Left ventricle myocardium inferior (tissue), 1 donor: ENCODE results near the gene OTULIN. TPM values are rescaled to one million over a fixed set of nuclear protein-coding genes. Genes with fewer than 3 reads are reported as not detected.

Experiments used
- DNase-seq: peaks from one replicate; pipeline ENCODE4 v3.0.0-alpha.2; 2020
- H3K27ac ChIP-seq: fragments of 200-600 bp; replicated peaks from 2 replicates; pipeline ENCODE4 v1.8.0; 2021
- H3K27me3 ChIP-seq: fragments of 200-600 bp; 2 replicates; pipeline ENCODE4 v1.8.0; 2021; ENCODE audit warnings: low read depth
- H3K36me3 ChIP-seq: fragments of 200-600 bp; 2 replicates; pipeline ENCODE4 v1.8.0; 2021
- H3K4me1 ChIP-seq: fragments of 200-600 bp; 2 replicates; pipeline ENCODE4 v1.8.0; 2021
- H3K4me3 ChIP-seq: fragments of 200-600 bp; 2 replicates; pipeline ENCODE4 v1.8.0; 2021; ENCODE audit warnings: mild to moderate bottlenecking, moderate library complexity
- H3K9me3 ChIP-seq: fragments of 200-600 bp; replicated peaks from 2 replicates; pipeline ENCODE4 v1.8.0; 2021
- CTCF ChIP-seq: fragments of 200-600 bp; IDR thresholded peaks from 2 replicates; pipeline ENCODE4 v1.8.0; 2021; ENCODE audit warnings: antibody characterized with exemption, mild to moderate bottlenecking, borderline replicate concordance
- intact Hi-C: fragments of 100-400 bp; cut with micrococcal nuclease; formaldehyde crosslinking; loops from one replicate; pipeline ENCODE4 v1.11.0; 2022
- total RNA-seq: library from RNA; stranded (reverse); fragmentation: NEBNext Ultra II Directional; extraction: Animal tissue kit (Norgen Biotek cat#: 25700); gene quantifications from one replicate; pipeline ENCODE4 v1.2.1, GENCODE V29; 2021
- donor health status: DM: no; HTN: yes; CAD: no; lungs with severe emphysema.

The OTULIN gene
- total RNA-seq, 1 donor from 2014 or later, result 22.7 TPM

- TF ChIP-seq CTCF, result no peak
- no peak overlapping the region for H3K27ac ChIP-seq
- no peaks in the 10 kb centered on the region for H3K9me3 ChIP-seq
- H3K4me1 ChIP-seq, result no peaks in the 10 kb centered on the region
- DNase-seq, result no peak
- H3K4me3 ChIP-seq, result no peak overlapping the region
- intact Hi-C loops, result no loop called here
- H3K27me3 ChIP-seq, result no peaks in the 10 kb centered on the region
- no peaks in the 10 kb centered on the region for H3K36me3 ChIP-seq
These were observed 9.3 kb upstream of the OTULIN start for GRCh38 chr5:14655146-14655741.

- no peak for TF ChIP-seq CTCF
- no peaks in the 10 kb centered on the region for H3K9me3 ChIP-seq
- H3K36me3 ChIP-seq, result no peaks in the 10 kb centered on the region
- no peak for DNase-seq
- no peak overlapping the region for H3K27ac ChIP-seq
- H3K27me3 ChIP-seq, result no peaks in the 10 kb centered on the region
- intact Hi-C loops, result no loop called here
- H3K4me1 ChIP-seq, result no peaks in the 10 kb centered on the region
- H3K4me3 ChIP-seq, result no peak overlapping the region
These were observed 7.6 kb upstream of the OTULIN start for GRCh38 chr5:14656898-14657297.

GRCh38 chr5:14659821-14660607 is 4.5 kb upstream of the OTULIN start:
- H3K27ac ChIP-seq, result no peak overlapping the region
- H3K9me3 ChIP-seq, result no peaks in the 10 kb centered on the region
- H3K27me3 ChIP-seq, result no peaks in the 10 kb centered on the region
- no peak for TF ChIP-seq CTCF
- no peak for DNase-seq
- no peak overlapping the region for H3K4me3 ChIP-seq
- H3K4me1 ChIP-seq, result peaks cover 17% of the 10 kb centered on the region
- intact Hi-C loops, result no loop called here
- H3K36me3 ChIP-seq, result no peaks in the 10 kb centered on the region

- intact Hi-C loops, result no loop called here
- peaks cover 25% of the 10 kb centered on the region for H3K4me1 ChIP-seq
- no peaks in the 10 kb centered on the region for H3K36me3 ChIP-seq
- no peaks in the 10 kb centered on the region for H3K27me3 ChIP-seq
- H3K9me3 ChIP-seq, result no peaks in the 10 kb centered on the region
- no peak for TF ChIP-seq CTCF
- no peak overlapping the region for H3K27ac ChIP-seq
- H3K4me3 ChIP-seq, result no peak overlapping the region
- DNase-seq, result no peak
These were observed 3.7 kb upstream of the OTULIN start for GRCh38 chr5:14660833-14661232.

GRCh38 chr5:14662721-14663260 is 1.7 kb upstream of the OTULIN start:
- no peak for TF ChIP-seq CTCF
- Histone ChIP-seq H3K27ac (no peak overlapping the region), H3K4me1 (peaks cover 44% of the 10 kb centered on the region), H3K36me3 (no peaks in the 10 kb centered on the region), H3K9me3 (no peaks in the 10 kb centered on the region), H3K4me3 (no peak overlapping the region), H3K27me3 (no peaks in the 10 kb centered on the region)
- DNase-seq, result no peak
- intact Hi-C loops, result no loop called here
